ENCODE data around the gene AATK.

Gene AATK

GRCh38 chr17:81160747-81161453 lies 5.1 kb downstream of the AATK start:
- POLR2A ChIA-PET = no interaction called here

GRCh38 chr17:81160306-81160705 lies 5.7 kb downstream of the AATK start:
- POLR2A ChIA-PET = no interaction called here
- TF ChIP-seq FOXK2 (IDR thresholded peaks at IDR 0.05) = no peak
- TF ChIP-seq NFRKB (IDR thresholded peaks at IDR 0.05) = no peak
- TF ChIP-seq TARDBP (IDR thresholded peaks at IDR 0.05) = no peak
- no peak for TF ChIP-seq FOXM1 (IDR thresholded peaks at IDR 0.05; ENCODE audit: borderline replicate concordance)
- TF ChIP-seq HDGF (IDR thresholded peaks at IDR 0.05; ENCODE audit: borderline replicate concordance) = no peak
- TF ChIP-seq ELF4 (IDR thresholded peaks at IDR 0.05) = no peak
- no peak for TF ChIP-seq ARNT (IDR thresholded peaks at IDR 0.05)
- no peak for TF ChIP-seq L3MBTL2 (conservative IDR thresholded peaks at IDR 0.05)
- DNase-seq (ENCODE audit: extremely low spot score) = no peak
- CTCF ChIA-PET = no interaction called here

More at GRCh38 chr17:81160747-81161453, 5.1 kb downstream of the AATK start:
- no peak for DNase-seq (ENCODE audit: extremely low spot score)
- TF ChIP-seq LEF1 (IDR thresholded peaks at IDR 0.05; ENCODE audit: borderline replicate concordance) = no peak
- no peak for TF ChIP-seq ZNF384 (IDR thresholded peaks at IDR 0.05)
- no peak for TF ChIP-seq ARNT (IDR thresholded peaks at IDR 0.05)
- CTCF ChIA-PET = no interaction called here

- CTCF ChIA-PET = no interaction called here
These were observed 6.3 kb downstream of the AATK start for GRCh38 chr17:81159611-81160265.

GRCh38 chr17:81158688-81159590 lies 7.1 kb downstream of the AATK start:
- ChIA-PET POLR2A (no interaction called here), CTCF (no interaction called here)
- TF ChIP-seq ARNT (IDR thresholded peaks at IDR 0.05) = no peak
- no peak for TF ChIP-seq PKNOX1 (IDR thresholded peaks at IDR 0.05)
- TF ChIP-seq FOXK2 (IDR thresholded peaks at IDR 0.05) = no peak
- TF ChIP-seq NFRKB (IDR thresholded peaks at IDR 0.05) = no peak
- no peak for TF ChIP-seq CTBP1 (IDR thresholded peaks at IDR 0.05; ENCODE audit: borderline replicate concordance)
- TF ChIP-seq ELF4 (IDR thresholded peaks at IDR 0.05) = no peak
- TF ChIP-seq L3MBTL2 (conservative IDR thresholded peaks at IDR 0.05) = no peak
- TF ChIP-seq SUZ12 (IDR thresholded peaks at IDR 0.05) = no peak
- no peak for TF ChIP-seq SP1 (IDR thresholded peaks at IDR 0.05)
- TF ChIP-seq LEF1 (IDR thresholded peaks at IDR 0.05; ENCODE audit: borderline replicate concordance) = no peak

More at GRCh38 chr17:81159611-81160265, 6.3 kb downstream of the AATK start:
- POLR2A ChIA-PET = no interaction called here
- TF ChIP-seq BHLHE40 (IDR thresholded peaks at IDR 0.05; ENCODE audit: borderline replicate concordance) = no peak
- DNase-seq (ENCODE audit: extremely low spot score) = no peak

GRCh38 chr17:81157848-81158687 lies 8.0 kb downstream of the AATK start:
- ChIA-PET POLR2A (no interaction called here), CTCF (no interaction called here)
- DNase-seq (ENCODE audit: extremely low spot score) = no peak
- TF ChIP-seq SUZ12 (IDR thresholded peaks at IDR 0.05) (no peak), HDGF (IDR thresholded peaks at IDR 0.05; ENCODE audit: borderline replicate concordance) (no peak), ZNF384 (IDR thresholded peaks at IDR 0.05) (no peak), L3MBTL2 (conservative IDR thresholded peaks at IDR 0.05) (no peak), SP1 (IDR thresholded peaks at IDR 0.05) (no peak), LEF1 (IDR thresholded peaks at IDR 0.05; ENCODE audit: borderline replicate concordance) (no peak), BHLHE40 (IDR thresholded peaks at IDR 0.05; ENCODE audit: borderline replicate concordance) (no peak), FOXA1 (IDR thresholded peaks at IDR 0.05) (no peak), FOXK2 (IDR thresholded peaks at IDR 0.05) (no peak)

More at GRCh38 chr17:81158688-81159590, 7.1 kb downstream of the AATK start:
- DNase-seq (ENCODE audit: extremely low spot score) = no peak

GRCh38 chr17:81156866-81157805 lies 8.9 kb downstream of the AATK start:
- ChIA-PET CTCF (interaction anchor here (0.7 kb wide), 1 partner anchor 363 kb away, joined by 3 read pairs; no protein-coding TSS in a partner anchor), POLR2A (no interaction called here)
- TF ChIP-seq L3MBTL2 (conservative IDR thresholded peaks at IDR 0.05) (no peak), ZNF384 (IDR thresholded peaks at IDR 0.05) (no peak), FOXA1 (IDR thresholded peaks at IDR 0.05) (no peak), FOXK2 (IDR thresholded peaks at IDR 0.05) (no peak), ELF4 (IDR thresholded peaks at IDR 0.05) (no peak), PKNOX1 (IDR thresholded peaks at IDR 0.05) (no peak), HDGF (IDR thresholded peaks at IDR 0.05; ENCODE audit: borderline replicate concordance) (no peak), CTBP1 (IDR thresholded peaks at IDR 0.05; ENCODE audit: borderline replicate concordance) (no peak), ARNT (IDR thresholded peaks at IDR 0.05) (no peak), NFRKB (IDR thresholded peaks at IDR 0.05) (no peak), BHLHE40 (IDR thresholded peaks at IDR 0.05; ENCODE audit: borderline replicate concordance) (no peak)
- DNase-seq (ENCODE audit: extremely low spot score) = no peak

Measured in HEK293T (cell line).